GM18909 (cell line): ENCODE measurements around the gene HS6ST2.
"Not testable (repeated sequence)": the region's sequence is repeated elsewhere in the genome, so short reads cannot be mapped to it uniquely, and the experiment has no call there.

Experiments
- ATAC-seq: cut with Tn5 transposase; IDR thresholded peaks from one replicate; pipeline ENCODE4 v1.9.1; 2021; ENCODE audit warnings: mild to moderate bottlenecking; ENCODE audit not compliant: unreplicated experiment, poor library complexity

Gene HS6ST2

GRCh38 chrX:132958091-132958703, at the start of gene HS6ST2:
HS6ST2 (minus strand) TSS chrX:132958629.
- ATAC-seq, result no peak

GRCh38 chrX:133007458-133007857, 49.0 kb upstream of the HS6ST2 start:
- no peak for ATAC-seq

GRCh38 chrX:133005616-133006015, 47.2 kb upstream of the HS6ST2 start:
- no peak for ATAC-seq

- no peak for ATAC-seq
These were observed 46.6 kb upstream of the HS6ST2 start for GRCh38 chrX:133005042-133005441.

- no peak for ATAC-seq
These were observed 40.8 kb upstream of the HS6ST2 start for GRCh38 chrX:132999209-132999608.

GRCh38 chrX:132990835-132991234, 32.4 kb upstream of the HS6ST2 start:
- ATAC-seq, result no peak

- no peak for ATAC-seq
These were observed 28.1 kb upstream of the HS6ST2 start for GRCh38 chrX:132986556-132986955.

GRCh38 chrX:132984058-132984650, 25.7 kb upstream of the HS6ST2 start:
- ATAC-seq, result no peak

- ATAC-seq, result no peak
These were observed 25.1 kb upstream of the HS6ST2 start for GRCh38 chrX:132983496-132983895.

- not testable (repeated sequence) for ATAC-seq
These were observed 21.6 kb upstream of the HS6ST2 start for GRCh38 chrX:132980035-132980434.

- ATAC-seq, result no peak
These were observed 10.0 kb upstream of the HS6ST2 start for GRCh38 chrX:132968296-132968949.

GRCh38 chrX:132967049-132967448, 8.6 kb upstream of the HS6ST2 start:
- no peak for ATAC-seq

- no peak for ATAC-seq
These were observed 7.0 kb upstream of the HS6ST2 start for GRCh38 chrX:132965461-132965860.

GRCh38 chrX:132961511-132961910, 3.1 kb upstream of the HS6ST2 start:
- ATAC-seq, result no peak

GRCh38 chrX:132957211-132958090, 978 bp downstream of the HS6ST2 start:
- no peak for ATAC-seq

- ATAC-seq, result no peak
These were observed 1.8 kb downstream of the HS6ST2 start for GRCh38 chrX:132956421-132957210.

- ATAC-seq, result no peak
These were observed 2.7 kb downstream of the HS6ST2 start for GRCh38 chrX:132955690-132956089.

GRCh38 chrX:132954323-132954722, 4.1 kb downstream of the HS6ST2 start:
- no peak for ATAC-seq

GRCh38 chrX:132953354-132953753, 5.1 kb downstream of the HS6ST2 start:
- ATAC-seq, result no peak

GRCh38 chrX:132948648-132949260, 9.7 kb downstream of the HS6ST2 start:
- no peak for ATAC-seq
